Liver (tissue), 2 donors: Measurements from ENCODE around the gene RELL1.

Source experiments
- CTCF ChIP-seq: fragments of 150-350 bp; IDR thresholded peaks from 2 replicates; pipeline ENCODE4 v1.5.1; 2017; ENCODE audit warnings: improper control_type of control experiment, low read depth, low read length; ENCODE audit not compliant: missing input control
- REST ChIP-seq: IDR thresholded peaks from 2 replicates; pipeline ENCODE4 v1.6.1; 2016; ENCODE audit warnings: antibody characterized with exemption, mild to moderate bottlenecking
- YY1 ChIP-seq: IDR thresholded peaks from 2 replicates; pipeline ENCODE4 v1.6.1; 2016; ENCODE audit warnings: antibody characterized with exemption, mild to moderate bottlenecking
- donor health status: healthy.

GRCh38 chr4:37729649-37730004 is 43.5 kb upstream of the RELL1 start:
- no peak for TF ChIP-seq REST
- no peak for TF ChIP-seq CTCF
- TF ChIP-seq YY1: no peak
